Adrenal gland (tissue), 5 donors: ENCODE results near the gene ITPR1.

ENCODE experiments used
- CTCF ChIP-seq, 6 experiments: fragments of 450-650 bp in 4 of 6; fragments of 200-600 bp in 2 of 6; sonication (generic) in 1 of 6; IDR thresholded peaks; 1 replicate in 5 of 6; 2 replicates in 1 of 6; pipeline versions ENCODE4 v1.5.1 to v1.8.0; 2016 to 2021; ENCODE audit warnings: antibody characterized with exemption in 6 of 6, mild to moderate bottlenecking in 2 of 6, moderate library complexity in 1 of 6
- POLR2A ChIP-seq, 2 donors: fragments of 450-650 bp; IDR thresholded peaks; one replicate each; pipeline ENCODE4 v1.6.1; 2017; ENCODE audit warnings: antibody characterized with exemption in 2 of 2, mild to moderate bottlenecking in 2 of 2, moderate library complexity in 1 of 2
- donor health status: DM: no; HTN: no; CAD: no.

- TF ChIP-seq POLR2A (IDR thresholded peaks at IDR 0.05) (no peak), CTCF (IDR thresholded peaks at IDR 0.05) (no peak)
These were observed 277.4 kb downstream of the ITPR1 start for GRCh38 chr3:4770561-4770960.
